Large intestine (tissue), 12 donors: ENCODE results near the gene GPR137. TPM values are rescaled to one million over a fixed set of nuclear protein-coding genes. Genes with fewer than 3 reads are reported as not detected.

ENCODE experiments used
- DNase-seq, 2 donors: peaks; one replicate each; pipeline versions ENCODE4 v3.0.0 to v3.0.0-alpha.2; 2013
- H3K27ac ChIP-seq: one replicate; pipeline ENCODE4 v1.5.1; 2013; ENCODE audit warnings: low read length
- H3K27me3 ChIP-seq: 2 replicates; pipeline ENCODE4 v1.6.1; 2013; ENCODE audit warnings: low read length; ENCODE audit not compliant: control insufficient read depth, insufficient read depth
- H3K36me3 ChIP-seq: 2 replicates; pipeline ENCODE4 v1.6.1; 2013; ENCODE audit warnings: low read length; ENCODE audit not compliant: control insufficient read depth, insufficient read depth
- H3K4me1 ChIP-seq: one replicate; pipeline ENCODE4 v1.6.1; 2013; ENCODE audit warnings: low read length; ENCODE audit not compliant: control insufficient read depth, insufficient read depth
- H3K4me3 ChIP-seq: one replicate; pipeline ENCODE4 v1.5.1; 2013; ENCODE audit warnings: low read length
- H3K9me3 ChIP-seq: one replicate; pipeline ENCODE4 v1.6.1; 2013; ENCODE audit warnings: mild to moderate bottlenecking, low read depth, low read length, moderate library complexity; ENCODE audit not compliant: control insufficient read depth
- WGBS: methylation state at CpG from one replicate; pipeline ENCODE4 v1.1.5; 2013; ENCODE audit warnings: low lambda C conversion rate; ENCODE audit not compliant: insufficient coverage; 5-methylcytosine and 5-hydroxymethylcytosine counted together
- long read RNA-seq, 11 donors: transcript quantifications; one replicate each; lab custom pipeline, GENCODE V29; 2026
- polyA plus RNA-seq: library from polyadenylated mRNA; unstranded; fragments of 120-200 nt; gene quantifications from one replicate; pipeline ENCODE4 v1.2.1, GENCODE V29; 2013

Gene GPR137
- polyA plus RNA-seq, result 20.6 TPM
- long read RNA-seq, donor 1, partial matches to known transcripts, result 0 of 2 reads
- long read RNA-seq, donor 1, other reads (novel, unspliced or antisense), result 0 of 2 reads
- long read RNA-seq, donor 2, partial matches to known transcripts, result 0 of 3 reads
- long read RNA-seq, donor 2, other reads (novel, unspliced or antisense), result 0 of 3 reads
- long read RNA-seq, donor 3, result 0 reads
- long read RNA-seq, donor 4, result 0 reads
- long read RNA-seq, donor 5, partial matches to known transcripts, result 0 of 2 reads
- long read RNA-seq, donor 5, other reads (novel, unspliced or antisense), result 0 of 2 reads
- long read RNA-seq, donor 6, partial matches to known transcripts, result 0 of 3 reads
- long read RNA-seq, donor 6, other reads (novel, unspliced or antisense), result 0 of 3 reads
- long read RNA-seq, donor 7, partial matches to known transcripts, result 192 of 202 reads
- long read RNA-seq, donor 7, other reads (novel, unspliced or antisense), result 7 of 202 reads
- long read RNA-seq, donor 8, partial matches to known transcripts, result 0 of 3 reads
- long read RNA-seq, donor 8, other reads (novel, unspliced or antisense), result 0 of 3 reads
- long read RNA-seq, donor 9, partial matches to known transcripts, result 0 of 1 reads
- long read RNA-seq, donor 9, other reads (novel, unspliced or antisense), result 0 of 1 reads
- long read RNA-seq, donor 10, partial matches to known transcripts, result 0 of 2 reads
- long read RNA-seq, donor 10, other reads (novel, unspliced or antisense), result 0 of 2 reads
- long read RNA-seq, donor 11, partial matches to known transcripts, result 0 of 3 reads
- long read RNA-seq, donor 11, other reads (novel, unspliced or antisense), result 0 of 3 reads

DNA sequence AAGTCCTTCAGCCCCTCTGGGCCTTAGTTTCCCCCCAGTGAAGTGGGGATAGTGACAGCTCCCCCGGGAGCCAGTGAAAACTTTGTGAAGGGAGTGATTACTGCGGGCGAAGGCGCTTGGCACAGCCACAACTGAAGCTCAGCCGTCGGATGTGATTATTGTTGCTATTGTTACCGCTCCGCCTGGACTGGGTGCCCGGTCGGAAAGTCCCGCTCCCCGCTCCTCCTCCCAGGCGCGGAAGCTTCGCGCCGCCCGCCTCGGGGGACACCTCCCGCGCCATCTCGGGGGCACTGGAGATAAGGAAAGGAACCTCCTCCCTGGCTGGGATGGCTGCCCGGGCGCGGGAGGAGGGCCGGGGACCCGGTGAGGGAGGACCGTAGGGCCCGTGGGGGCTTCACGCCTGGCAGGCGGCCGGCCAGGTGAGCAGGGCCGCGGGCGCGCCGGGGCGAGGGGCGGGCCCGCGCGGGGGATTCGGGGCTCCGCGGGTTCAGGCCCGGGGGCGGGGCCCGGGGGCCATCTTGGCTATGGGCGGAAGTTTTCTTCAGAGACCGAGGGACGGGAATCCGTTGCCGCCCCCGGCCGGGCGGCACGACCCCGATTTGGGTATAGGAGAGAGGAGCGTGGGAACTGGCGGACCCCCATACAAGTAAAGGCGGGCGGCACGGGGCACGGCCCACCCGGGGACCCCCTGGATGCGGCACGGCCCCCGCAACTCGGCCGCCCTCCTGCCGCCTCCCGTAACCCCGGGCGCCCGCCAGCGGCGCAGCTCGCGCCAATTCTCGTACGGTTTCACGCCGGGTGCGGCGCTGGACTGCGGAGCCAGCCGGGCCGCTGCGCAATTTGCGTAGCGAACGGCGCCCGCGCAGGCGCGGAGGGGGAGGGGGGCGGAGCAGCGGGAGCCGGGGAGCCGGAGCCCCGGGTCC is at the start of gene GPR137:
Gene GPR137 (plus strand): TSS at position 887 of the 923 bp plus-strand sequence. CDS start 677 bp downstream, outside the sequence.
- no CpG with 5 or more reads among the region's 102 CpGs for WGBS
- peak; percentile 79 to 94 for DNase-seq
- peak within 1 kb of the TSS; percentile 94 for H3K27ac ChIP-seq
- peaks cover 7% of the 10 kb centered on the region for H3K36me3 ChIP-seq
- peaks cover 17% of the 10 kb centered on the region for H3K4me1 ChIP-seq
- H3K9me3 ChIP-seq, result no peaks in the 10 kb centered on the region
- peak within 1 kb of the TSS; percentile 76 for H3K4me3 ChIP-seq
- H3K27me3 ChIP-seq, result peaks cover 9% of the 10 kb centered on the region

- DNase-seq, result peak; percentile 72 to 85
- H3K27ac ChIP-seq, result peak overlapping the region; percentile 35
- H3K4me1 ChIP-seq, result peaks cover 44% of the 10 kb centered on the region
- no CpG with 5 or more reads among the region's 12 CpGs for WGBS
- peaks cover 21% of the 10 kb centered on the region for H3K36me3 ChIP-seq
- H3K27me3 ChIP-seq, result no peaks in the 10 kb centered on the region
- no peak overlapping the region for H3K4me3 ChIP-seq
- H3K9me3 ChIP-seq, result no peaks in the 10 kb centered on the region
These were observed 48.1 kb upstream of the GPR137 start for GRCh38 chr11:64237484-64237951.

DNA sequence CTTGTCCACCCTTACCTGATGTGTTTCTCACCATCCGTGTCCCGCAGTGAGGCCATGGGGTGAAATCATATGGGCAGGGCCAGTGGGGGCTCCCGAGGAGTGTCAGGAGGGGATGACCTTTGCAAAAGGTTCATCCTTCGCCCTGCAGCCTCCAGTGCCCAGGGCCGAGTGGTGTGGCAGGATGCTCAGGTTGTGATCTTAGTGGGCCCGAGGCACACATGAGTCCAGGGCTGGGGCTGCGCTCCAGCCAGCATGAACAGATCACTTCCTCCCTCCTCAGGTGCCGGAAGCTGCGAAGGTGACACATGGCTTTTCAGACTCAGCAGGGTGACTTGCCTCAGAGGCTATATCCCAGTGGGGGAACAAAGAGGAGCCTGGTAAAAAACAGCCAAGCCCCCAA is 47.6 kb upstream of the GPR137 start:
- H3K9me3 ChIP-seq, result no peaks in the 10 kb centered on the region
- DNase-seq, result no peak
- no peaks in the 10 kb centered on the region for H3K27me3 ChIP-seq
- WGBS, result no CpG with 5 or more reads among the region's 9 CpGs
- peaks cover 46% of the 10 kb centered on the region for H3K4me1 ChIP-seq
- no peak overlapping the region for H3K4me3 ChIP-seq
- H3K27ac ChIP-seq, result peak overlapping the region; percentile 1
- peaks cover 24% of the 10 kb centered on the region for H3K36me3 ChIP-seq

GRCh38 chr11:64238999-64239398 is 46.6 kb upstream of the GPR137 start:
- H3K36me3 ChIP-seq, result peaks cover 33% of the 10 kb centered on the region

DNA sequence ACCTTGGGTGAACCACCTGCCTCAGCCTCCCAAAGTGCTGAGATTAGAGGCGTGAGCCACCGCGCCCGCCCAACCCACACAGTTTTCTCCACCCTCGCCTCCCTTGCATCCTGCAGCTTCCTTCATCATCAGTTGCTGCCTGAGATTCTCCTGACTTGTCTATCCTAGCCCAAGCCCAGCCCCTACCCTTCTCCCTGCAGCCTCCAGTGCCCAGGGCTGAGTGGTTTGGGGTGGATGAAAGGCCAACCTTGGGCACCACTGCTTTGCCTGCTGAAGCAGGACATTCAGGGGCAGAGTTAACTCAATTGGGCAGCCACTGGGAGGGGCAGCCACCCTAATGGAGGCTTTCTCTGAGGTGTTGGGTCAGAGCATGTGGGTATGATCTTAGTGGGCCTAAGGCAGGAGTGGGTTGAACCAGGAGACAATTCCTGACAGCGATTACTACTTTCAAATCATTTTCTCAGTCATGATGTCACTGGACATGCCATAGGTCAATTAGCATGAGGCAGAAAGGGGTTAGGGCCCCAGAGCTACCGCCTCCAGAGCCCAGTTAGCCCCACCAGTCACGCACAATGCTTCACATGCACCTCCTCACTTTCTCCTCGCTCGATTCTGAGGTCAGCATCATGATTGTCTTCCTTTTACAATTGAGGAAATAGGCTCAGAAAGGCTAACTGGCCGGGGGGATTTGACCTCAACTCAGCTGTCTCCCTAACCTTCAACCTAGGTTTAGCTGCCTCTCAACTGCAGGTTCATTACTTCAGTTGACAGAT is 45.8 kb upstream of the GPR137 start:
- Histone ChIP-seq H3K36me3 (peaks cover 37% of the 10 kb centered on the region), H3K27me3 (no peaks in the 10 kb centered on the region), H3K9me3 (no peaks in the 10 kb centered on the region), H3K27ac (peak overlapping the region; percentile 100), H3K4me3 (peak overlapping the region; percentile 95), H3K4me1 (peaks cover 50% of the 10 kb centered on the region)
- DNase-seq, result no peak
- WGBS, result 83% methylated on average over 1 of the region's 11 CpGs

More at GRCh38 chr11:64238999-64239398, 46.6 kb upstream of the GPR137 start:
- Histone ChIP-seq H3K9me3 (no peaks in the 10 kb centered on the region), H3K4me1 (peaks cover 48% of the 10 kb centered on the region), H3K27ac (peak overlapping the region; percentile 14), H3K27me3 (no peaks in the 10 kb centered on the region), H3K4me3 (no peak overlapping the region)
- no CpG with 5 or more reads among the region's 5 CpGs for WGBS
- DNase-seq, result no peak

GRCh38 chr11:64240435-64241240 is 45.0 kb upstream of the GPR137 start, which contains the start of gene FKBP2:
FKBP2 (plus strand) TSS chr11:64241095; CDS start chr11:64242388, 1,293 bp downstream.
- H3K36me3 ChIP-seq, result peaks cover 37% of the 10 kb centered on the region

GRCh38 chr11:64241241-64241490 is 44.5 kb upstream of the GPR137 start:
- no CpG with 5 or more reads among the region's 24 CpGs for WGBS

More at GRCh38 chr11:64240435-64241240, 45.0 kb upstream of the GPR137 start, which contains the start of gene FKBP2:
- WGBS, result no CpG with 5 or more reads among the region's 58 CpGs
- H3K9me3 ChIP-seq, result no peaks in the 10 kb centered on the region
- peak within 1 kb of the TSS; percentile 95 for H3K4me3 ChIP-seq
- DNase-seq, result peak; percentile 98 to 99
- no peaks in the 10 kb centered on the region for H3K27me3 ChIP-seq
- peaks cover 48% of the 10 kb centered on the region for H3K4me1 ChIP-seq
- peak within 1 kb of the TSS; percentile 100 for H3K27ac ChIP-seq

DNA sequence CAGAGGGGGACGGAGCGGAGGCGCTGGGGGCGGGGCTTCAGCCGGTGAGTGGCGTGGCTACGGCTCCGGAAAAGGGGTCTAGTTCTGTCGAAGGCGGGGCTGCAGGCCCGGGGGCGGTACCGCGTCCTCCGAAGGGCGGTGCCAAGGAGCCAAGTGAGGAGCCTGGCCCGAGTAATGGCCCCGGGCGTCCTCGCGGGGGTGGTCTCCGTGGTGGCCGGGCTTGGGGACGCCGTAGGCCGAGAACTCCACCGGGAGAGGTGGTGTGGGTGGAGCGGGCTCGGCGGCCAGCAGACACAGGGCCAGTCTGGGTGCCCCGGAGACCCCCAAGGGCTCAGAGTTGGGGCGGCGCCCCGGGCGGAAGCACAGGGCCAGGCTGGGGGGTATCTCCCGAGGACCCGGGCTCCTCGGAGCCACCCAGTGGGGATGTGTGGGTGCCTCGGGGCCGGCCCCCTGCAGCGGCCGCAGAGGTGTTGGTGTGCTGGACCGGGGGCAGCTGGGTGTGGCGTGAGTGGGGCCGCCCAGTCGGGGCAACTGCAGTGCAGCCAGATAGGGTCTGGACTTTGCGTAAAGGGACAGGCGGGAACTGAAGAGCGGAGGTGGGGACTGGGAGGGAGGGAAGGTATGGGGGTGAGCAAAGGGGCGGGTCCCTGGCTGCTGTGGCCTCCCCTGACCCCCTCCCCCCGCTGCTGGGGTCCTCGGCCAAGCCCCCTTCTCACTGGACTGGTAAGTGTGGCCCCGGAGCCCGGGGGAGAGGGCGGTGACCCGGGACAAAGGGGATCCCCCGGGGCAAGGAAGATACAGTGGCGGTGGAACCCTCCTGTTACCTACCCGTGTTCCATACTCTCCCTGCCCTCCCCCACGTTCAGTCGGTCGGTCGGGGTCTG is 43.9 kb upstream of the GPR137 start:
- peaks cover 42% of the 10 kb centered on the region for H3K4me1 ChIP-seq
- peak overlapping the region; percentile 95 for H3K4me3 ChIP-seq
- H3K9me3 ChIP-seq, result no peaks in the 10 kb centered on the region
- H3K27me3 ChIP-seq, result no peaks in the 10 kb centered on the region
- peak; percentile 82 to 100 for DNase-seq
- H3K36me3 ChIP-seq, result peaks cover 33% of the 10 kb centered on the region
- WGBS, result no CpG with 5 or more reads among the region's 63 CpGs
- peak overlapping the region; percentile 100 for H3K27ac ChIP-seq

More at GRCh38 chr11:64241241-64241490, 44.5 kb upstream of the GPR137 start:
- peak overlapping the region; percentile 95 for H3K4me3 ChIP-seq
- DNase-seq, result peak in 1 of 2 donors; percentile 100
- H3K9me3 ChIP-seq, result no peaks in the 10 kb centered on the region
- H3K36me3 ChIP-seq, result peaks cover 33% of the 10 kb centered on the region
- H3K27ac ChIP-seq, result peak overlapping the region; percentile 100
- H3K27me3 ChIP-seq, result no peaks in the 10 kb centered on the region
- H3K4me1 ChIP-seq, result peaks cover 44% of the 10 kb centered on the region
